ENCODE data around the gene SOX14.

The SOX14 gene

DNA sequence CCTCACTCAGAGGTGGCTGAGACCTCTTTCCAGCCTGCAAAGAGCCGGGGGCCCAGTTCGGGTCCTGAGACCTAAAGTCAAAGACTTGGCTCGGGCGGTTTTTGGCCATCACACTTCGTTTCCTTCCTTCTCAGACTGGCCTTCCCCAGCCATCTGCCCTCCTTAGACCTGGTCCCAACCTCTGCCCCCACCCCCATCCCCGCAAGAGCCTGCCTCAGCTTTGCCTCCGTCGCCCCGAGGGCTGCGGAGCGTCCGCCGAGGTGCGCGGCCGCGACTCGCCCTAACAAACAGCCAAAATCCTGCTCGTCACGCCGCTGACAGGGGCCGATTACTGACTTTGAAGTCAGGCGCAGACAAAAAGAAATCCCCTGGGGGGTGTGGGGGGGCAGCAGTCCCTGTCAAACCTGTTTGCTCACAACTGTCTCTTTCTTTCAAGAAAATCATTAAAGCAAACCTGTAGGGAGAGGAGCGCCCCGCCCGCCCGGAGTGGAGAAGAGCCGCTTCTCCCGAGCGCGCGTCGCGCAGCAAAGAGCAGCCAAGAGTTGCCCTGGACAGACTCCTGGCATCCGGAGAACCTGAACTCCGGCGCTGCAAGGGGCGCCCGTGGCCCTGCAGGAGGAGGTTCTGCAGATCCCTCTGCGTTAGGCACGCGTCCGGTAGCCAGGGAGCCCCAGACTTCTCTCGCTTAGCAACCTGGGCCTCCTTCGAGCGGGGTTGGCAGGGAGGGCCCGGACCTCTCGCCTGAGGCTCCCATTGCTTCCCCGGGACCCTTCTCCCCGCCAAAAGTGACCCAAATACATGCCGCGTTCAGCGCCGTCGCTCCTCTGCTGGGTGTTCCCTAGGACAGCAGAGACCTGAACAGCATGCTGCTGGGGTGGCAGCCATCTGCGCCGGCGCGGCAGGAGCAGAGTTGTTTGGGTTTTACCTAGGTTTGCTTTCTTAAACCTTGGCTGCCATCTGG lies 4.5 kb downstream of the SOX14 start:
- DNase-seq (ENCODE audit: low spot score): no peak

DNA sequence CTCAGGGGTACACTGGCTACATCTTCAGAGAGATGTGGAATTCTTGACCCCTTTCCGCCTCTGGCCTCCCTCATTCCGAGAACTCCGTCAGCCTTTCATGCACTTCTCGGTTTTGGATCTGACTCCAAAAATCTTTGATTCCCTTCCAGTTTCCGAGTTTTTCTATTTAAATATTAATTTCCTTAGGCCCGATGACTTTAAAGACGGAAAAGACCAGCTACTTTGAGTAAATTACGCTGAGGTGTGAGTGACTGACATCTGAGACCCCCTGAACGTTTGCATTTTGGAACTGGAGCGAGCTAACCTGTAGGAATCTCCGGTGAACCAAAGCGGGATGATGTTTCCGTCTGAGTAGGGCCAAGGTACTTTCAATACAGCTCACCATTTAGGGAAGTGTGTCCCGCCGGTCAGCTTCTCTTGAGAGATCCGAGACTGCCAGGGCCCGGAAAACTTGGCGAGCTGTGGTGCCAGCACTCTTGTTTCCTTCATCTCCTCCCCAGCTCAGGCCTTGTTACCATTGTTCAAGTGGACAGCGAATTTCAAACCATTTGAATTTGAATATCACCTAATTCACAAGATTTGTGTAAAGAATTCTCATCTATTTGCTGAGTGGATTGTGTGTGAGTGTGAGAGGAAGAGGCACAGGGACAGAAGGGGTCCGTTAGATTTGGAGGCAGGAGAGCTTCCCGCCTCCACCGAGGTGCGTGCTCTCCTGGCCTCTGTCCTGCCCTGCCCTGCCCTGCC lies 5.4 kb downstream of the SOX14 start:
- DNase-seq (ENCODE audit: low spot score): no peak

DNA sequence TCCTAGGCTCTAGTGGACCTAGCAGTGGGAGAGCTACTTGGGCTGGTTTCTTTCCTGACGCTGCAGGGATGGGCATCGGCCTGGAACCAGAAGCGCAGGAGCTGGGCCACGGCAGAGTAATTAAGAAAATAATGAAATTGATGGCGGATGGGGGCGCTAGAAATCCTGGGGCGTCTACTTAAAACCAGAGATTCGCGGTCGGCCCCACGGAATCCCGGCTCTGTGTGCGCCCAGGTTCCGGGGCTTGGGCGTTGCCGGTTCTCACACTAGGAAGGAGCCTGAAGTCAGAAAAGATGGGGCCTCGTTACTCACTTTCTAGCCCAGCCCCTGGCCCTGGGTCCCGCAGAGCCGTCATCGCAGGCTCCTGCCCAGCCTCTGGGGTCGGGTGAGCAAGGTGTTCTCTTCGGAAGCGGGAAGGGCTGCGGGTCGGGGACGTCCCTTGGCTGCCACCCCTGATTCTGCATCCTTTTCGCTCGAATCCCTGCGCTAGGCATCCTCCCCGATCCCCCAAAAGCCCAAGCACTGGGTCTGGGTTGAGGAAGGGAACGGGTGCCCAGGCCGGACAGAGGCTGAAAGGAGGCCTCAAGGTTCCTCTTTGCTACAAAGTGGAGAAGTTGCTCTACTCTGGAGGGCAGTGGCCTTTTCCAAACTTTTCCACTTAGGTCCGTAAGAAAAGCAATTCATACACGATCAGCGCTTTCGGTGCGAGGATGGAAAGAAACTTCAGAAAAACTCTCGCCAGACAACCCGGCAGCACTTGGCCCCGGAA lies 6.1 kb downstream of the SOX14 start:
- DNase-seq (ENCODE audit: low spot score): no peak

GRCh38 chr3:137770835-137771399 lies 6.8 kb downstream of the SOX14 start:
- no peak for DNase-seq (ENCODE audit: low spot score)

DNA sequence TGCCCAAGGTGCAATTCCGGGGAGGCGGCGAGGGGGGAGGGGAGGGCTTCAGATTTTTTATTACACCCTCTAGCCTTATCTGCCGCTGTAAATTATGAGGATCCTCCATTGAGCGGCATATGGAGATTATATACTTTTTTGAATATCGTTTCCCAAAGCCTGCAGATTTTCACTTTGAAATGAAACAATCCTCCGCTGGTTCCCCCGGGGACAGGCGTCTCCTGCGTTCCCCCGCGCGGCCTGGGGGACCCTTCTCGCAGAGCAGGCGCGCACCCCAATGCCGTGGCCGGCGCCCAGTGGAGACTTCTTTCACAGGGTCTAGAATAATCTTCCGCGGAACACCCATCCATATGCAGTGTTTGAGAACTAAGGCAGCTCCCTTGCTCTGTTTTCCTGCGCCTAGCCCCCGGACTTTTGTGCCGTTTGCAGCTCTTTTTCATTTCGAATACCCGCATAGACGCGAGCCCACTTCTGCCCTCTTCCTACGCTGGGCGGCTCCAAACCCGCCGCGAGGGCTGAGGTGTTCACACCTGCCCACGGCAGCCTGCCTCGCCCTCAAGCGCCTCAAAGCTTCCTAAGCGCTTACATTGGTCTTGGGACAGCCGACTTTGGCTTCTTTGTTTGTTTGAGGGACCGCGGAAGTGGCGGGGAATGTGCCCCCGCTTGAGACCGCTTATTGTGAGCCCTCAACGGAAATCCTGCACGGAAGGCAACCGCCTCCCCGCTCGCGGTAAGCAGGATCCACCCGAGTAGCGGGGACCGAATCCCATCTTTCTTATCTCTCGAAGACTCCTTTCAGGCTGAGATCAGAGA lies 7.5 kb downstream of the SOX14 start:
- DNase-seq (ENCODE audit: low spot score): no peak

DNA sequence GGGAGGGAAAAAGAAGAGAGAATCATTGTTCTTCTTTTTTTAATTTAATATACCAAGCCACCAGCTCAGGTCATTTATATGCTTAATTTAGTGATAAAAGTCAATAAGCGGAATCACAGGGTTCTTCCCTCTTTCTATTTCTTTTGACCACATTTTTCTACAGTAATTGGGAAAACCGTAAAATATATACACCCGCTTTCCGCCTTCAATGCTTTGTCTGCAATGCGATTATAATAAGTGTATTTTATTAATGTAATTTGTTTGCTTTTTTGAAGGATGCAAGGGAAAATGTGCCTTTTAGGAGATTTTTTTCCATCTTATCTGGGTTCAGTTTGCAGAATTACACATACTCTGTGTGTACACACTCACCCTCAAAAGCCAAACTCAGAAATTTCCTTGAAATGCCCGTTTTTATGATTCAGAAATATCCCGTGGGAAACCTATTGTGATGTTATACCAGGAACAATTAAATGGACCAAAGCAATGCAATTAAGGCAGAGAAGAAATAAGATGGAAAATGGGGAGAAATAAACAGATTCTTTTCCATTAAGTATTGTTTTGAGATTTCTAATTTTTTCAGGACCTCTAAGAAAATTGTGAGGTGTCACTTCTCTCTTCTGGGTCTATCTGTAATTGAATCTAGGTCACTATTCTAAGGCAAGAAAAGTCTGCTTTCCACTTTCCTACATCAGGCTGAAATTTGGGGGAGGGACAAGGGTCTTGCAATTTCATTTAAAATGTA lies 8.3 kb downstream of the SOX14 start:
- no peak for DNase-seq (ENCODE audit: low spot score)

GRCh38 chr3:137778941-137779340 lies 14.8 kb downstream of the SOX14 start:
- DNase-seq (ENCODE audit: low spot score): no peak

DNA sequence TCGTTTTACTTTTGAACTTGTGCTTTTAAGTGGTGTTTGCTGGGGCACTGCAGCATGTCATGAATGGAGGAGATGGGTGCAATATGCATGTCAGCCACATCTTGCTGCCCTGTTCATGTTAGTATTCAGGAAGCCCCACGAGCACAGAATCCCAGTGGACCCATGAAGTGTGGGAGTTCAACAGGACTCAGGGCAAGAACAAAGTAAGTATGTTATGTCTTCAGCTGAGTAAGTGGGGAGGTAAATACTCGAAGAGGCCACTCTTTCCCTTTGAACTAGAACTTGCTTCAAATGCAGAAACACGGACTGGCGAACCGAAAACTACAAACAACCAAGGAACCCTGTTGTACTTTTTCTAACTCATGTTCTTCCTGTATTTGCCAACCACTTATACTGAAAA lies 23.4 kb downstream of the SOX14 start:
- DNase-seq (ENCODE audit: low spot score): no peak

GRCh38 chr3:137789236-137789635 lies 25.1 kb downstream of the SOX14 start:
- peak; percentile 56 for DNase-seq (ENCODE audit: low spot score)

- DNase-seq (ENCODE audit: low spot score): peak; percentile 41
These were observed 28.6 kb downstream of the SOX14 start for GRCh38 chr3:137792626-137793271.

DNA sequence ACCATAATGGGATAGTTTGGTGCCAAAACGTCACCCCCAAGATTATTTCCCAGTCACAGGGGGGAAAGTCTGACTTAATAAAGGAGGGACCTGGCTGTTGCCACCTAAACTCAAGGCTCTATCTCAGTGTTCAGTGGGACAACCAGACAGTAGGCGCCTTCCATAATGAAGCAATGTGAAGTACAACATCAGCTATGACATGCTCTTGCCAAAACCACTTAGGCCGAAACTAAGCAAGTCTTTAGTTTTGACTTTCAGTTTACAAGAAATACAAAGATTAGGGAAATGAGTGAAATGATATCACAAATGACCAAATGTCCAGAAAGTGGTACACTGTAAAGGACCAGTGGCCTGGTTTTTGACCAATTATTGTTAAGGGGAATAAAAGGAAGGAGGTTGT lies 32.9 kb downstream of the SOX14 start:
- no peak for DNase-seq (ENCODE audit: low spot score)

DNA sequence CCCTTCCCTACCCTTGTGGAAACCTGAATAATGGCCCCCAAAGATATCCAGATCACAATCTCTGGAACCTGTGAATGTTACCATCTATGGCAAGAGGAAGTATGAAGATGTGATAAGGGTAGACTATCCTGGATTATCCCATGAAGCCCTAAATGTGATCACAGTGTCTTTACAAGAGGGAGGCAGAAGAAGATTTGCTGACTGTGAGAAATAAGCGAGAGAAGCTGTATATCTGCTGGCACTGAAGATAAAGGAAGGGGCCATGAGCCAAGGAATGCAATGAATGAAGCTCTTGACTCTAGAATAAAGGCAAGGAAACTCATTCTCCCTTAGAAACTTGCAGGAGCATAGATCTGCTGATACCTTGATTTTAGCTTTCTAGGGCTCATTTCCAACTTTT lies 39.1 kb downstream of the SOX14 start:
- DNase-seq (ENCODE audit: low spot score): no peak

GRCh38 chr3:137807998-137808397 lies 43.9 kb downstream of the SOX14 start:
- DNase-seq (ENCODE audit: low spot score): no peak

- DNase-seq (ENCODE audit: low spot score): no peak
These were observed 45.4 kb downstream of the SOX14 start for GRCh38 chr3:137809509-137809908.

- no peak for DNase-seq (ENCODE audit: low spot score)
These were observed 47.9 kb downstream of the SOX14 start for GRCh38 chr3:137812023-137812422.

DNA sequence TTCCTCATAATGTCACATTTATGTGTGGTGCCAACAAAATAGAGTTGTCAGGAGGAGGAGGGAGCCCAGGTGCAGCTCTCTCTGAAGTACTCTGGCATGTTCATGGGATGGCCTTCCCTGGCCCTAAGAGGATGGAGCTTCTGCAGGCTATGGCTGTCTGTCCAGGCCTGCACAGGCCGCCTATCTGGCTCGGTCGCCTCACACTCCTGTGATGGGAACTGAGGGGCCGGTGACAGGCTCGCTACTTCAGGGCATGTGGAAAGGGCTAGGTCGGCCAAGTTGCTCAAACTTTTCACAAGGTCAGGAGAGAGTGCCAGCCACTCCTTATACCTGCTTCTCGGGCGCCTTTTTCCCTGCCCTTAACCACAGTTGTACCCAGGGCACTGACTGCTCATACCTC lies 51.1 kb downstream of the SOX14 start:
- DNase-seq (ENCODE audit: low spot score): no peak

Measured in kidney tubule cell (primary cell).